Hematopoietic multipotent progenitor cell treated with erythropoietin and hydrocortisone succinate and interleukin-3 and kit ligand, for 17 days (in vitro differentiated cells): ENCODE data around the gene SPARC.

Experiments
- DNase-seq: peaks from one replicate; pipeline ENCODE4 v3.0.0-alpha.2; 2015; ENCODE audit warnings: low spot score

The SPARC gene

GRCh38 chr5:151679421-151680155 lies 7.1 kb downstream of the SPARC start:
- DNase-seq = no peak

DNA sequence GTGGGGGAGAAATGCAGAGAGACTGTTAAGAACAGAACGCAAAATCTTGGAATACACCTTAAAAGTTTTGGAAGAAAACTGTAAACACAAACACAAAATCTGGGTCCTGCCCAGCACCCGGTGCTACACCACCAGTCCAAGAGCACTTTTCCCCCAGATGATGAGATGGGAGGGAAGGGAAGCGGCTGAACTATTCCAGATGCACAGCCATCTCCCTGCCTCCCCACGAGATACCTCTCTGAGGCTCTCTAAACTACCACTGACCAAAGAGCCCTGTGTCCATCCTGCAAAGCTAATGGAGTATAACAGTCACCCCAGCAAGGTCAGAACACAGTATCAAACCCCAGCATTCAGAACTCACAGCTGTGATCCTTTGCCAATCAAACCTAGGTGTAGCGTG lies 8.0 kb downstream of the SPARC start:
- DNase-seq = no peak

GRCh38 chr5:151677776-151678545 lies 8.8 kb downstream of the SPARC start:
- DNase-seq = no peak

GRCh38 chr5:151676719-151677118 lies 10.0 kb downstream of the SPARC start:
- no peak for DNase-seq

- DNase-seq = no peak
Observed at GRCh38 chr5:151676314-151676712, 10.4 kb downstream of the SPARC start.

DNA sequence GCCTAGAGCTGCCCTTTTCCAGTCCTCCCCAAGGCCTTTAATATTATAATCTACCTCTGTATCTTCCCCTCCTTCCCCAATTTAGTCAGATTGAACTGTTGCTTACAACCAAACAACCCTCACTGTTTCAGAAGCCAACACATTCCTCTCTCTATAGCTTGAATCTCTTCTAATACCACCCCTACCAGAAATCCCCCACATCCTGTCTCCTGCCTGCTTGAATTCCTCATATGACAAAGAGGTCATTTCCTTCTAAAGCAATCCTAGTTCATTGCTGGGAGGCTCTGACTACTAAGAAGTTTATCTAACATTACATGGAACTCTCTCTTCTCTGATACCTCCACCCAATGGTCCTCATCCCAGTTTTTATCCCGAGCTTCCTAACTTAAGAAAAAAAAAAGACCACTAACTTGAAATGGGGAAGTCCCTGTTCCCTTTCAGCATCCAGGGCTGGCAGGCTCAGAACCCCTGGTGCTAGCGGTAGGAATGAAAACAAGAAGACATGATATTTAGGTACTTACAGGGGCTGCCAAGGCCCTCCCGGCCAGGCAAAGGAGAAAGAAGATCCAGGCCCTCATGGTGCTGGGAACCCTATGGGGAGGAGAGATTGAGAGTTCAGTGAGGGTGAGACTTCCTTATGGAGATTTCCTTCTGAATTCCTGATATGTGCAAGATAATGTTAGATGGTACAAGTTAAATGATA lies 11.0 kb downstream of the SPARC start:
- DNase-seq = no peak

DNA sequence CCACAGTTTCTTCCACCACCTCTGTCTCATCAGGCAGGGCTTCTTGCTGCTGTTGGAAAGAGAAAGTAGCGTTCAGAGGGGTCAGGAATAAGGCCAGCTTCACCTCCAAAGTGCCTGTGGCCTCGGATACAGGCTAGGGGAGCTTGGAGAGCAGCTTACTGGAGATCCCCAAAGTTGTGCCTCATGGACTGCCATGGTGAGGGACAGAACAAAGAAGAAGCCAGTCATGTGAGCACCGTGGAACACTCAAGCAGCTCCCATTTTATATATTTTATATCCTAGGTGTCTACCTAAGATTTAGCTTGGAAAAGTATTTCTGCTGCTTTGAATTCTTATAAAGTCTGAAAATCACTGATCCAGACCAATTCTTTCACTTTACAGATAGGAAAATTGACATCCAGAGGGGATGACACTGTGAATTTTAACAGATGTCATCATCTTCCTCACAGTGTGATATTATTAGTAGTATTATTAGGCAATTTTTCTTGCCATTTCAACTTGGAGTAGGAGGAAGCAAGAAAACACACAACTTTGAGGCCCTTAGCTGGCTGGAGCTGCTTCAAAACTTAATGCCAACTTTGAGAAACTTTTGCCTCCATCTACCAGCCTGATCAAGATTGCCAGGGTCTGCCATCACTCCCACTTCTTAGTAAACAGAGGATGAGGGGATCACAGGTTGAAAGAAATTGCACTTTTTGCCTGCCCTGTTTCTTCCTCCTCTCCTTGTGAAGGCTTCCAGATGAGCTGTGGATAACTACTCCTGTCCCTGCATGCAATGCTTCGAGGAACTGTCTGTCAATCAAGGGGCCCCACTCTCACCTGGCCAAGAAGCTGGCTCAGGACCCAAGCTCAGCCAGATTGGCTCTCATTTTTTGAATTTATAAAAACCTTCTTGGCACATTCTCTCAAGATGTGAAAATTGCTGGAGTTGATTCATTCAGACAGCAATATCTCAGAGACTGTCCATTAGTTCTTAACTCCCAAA lies 11.8 kb downstream of the SPARC start:
- DNase-seq = no peak

DNA sequence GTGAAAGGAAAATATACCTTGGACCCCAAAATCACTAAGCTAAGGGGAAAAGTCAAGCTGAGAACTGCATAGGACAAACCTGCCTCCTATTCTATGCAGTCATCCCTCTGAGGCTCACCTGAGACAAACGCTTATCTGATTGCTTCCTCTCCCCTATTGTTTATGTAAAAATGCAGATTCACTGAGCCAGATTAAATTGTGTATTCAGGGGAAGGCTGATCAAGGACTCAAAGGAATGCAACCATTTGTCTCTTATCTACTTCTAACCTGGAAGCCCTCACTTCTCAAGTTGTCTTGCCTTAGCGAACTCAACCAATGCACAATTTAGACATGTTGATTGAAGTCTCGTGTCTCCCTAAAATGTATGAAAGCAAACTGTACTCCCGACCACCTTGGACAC lies 13.3 kb downstream of the SPARC start:
- no peak for DNase-seq

- no peak for DNase-seq
Observed at GRCh38 chr5:151672516-151672915, 14.2 kb downstream of the SPARC start.

DNA sequence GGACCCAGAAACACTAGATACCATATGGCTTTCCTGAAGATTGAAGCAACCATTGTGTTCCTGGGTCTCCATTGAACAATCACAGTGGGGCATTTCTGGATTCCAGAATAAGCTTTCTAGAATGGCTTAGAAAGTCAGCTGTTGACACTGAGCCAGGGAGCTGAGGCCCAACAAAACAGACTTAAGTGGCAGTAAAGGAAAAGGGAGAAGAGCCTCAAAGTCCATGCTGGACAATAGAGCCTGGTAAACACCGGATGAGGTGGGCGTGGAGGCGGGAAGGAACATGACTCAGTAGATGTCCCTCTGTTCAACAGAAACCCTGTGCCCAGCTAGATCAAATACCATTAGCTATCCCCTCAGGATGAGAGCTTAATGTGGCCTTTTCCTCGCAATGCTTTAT lies 14.8 kb downstream of the SPARC start:
- DNase-seq = no peak

DNA sequence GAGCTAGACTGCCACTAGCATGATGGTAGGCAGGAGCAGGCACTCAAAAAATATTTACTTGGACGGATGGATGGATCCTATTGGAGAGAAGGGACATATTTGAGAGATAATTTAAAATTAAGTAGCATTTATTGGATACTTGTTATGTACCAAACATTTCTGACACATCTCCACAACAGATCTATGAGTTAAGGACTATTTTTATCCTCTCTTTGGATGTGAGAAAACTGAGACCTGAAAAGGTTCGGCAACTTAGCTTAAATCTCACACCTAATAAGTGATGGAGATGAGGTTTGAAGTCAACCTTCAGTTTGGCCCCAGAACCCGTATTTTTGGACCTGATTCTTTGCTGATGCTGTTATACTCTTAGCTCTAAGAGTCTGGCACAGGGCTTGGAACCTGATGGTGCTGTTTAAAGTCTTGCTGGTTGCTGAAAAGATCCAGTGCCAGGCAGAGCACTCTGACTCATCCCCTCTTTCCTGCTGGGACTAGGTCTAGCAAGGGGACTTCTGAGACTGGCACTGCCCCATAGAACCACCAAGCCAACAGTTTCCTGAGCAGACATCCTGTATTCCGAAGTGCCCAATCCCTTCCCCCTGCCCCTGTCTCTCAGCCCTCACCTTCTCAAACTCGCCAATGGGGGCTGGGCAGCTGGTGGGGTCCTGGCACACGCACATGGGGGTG lies 15.6 kb downstream of the SPARC start:
- DNase-seq = no peak

DNA sequence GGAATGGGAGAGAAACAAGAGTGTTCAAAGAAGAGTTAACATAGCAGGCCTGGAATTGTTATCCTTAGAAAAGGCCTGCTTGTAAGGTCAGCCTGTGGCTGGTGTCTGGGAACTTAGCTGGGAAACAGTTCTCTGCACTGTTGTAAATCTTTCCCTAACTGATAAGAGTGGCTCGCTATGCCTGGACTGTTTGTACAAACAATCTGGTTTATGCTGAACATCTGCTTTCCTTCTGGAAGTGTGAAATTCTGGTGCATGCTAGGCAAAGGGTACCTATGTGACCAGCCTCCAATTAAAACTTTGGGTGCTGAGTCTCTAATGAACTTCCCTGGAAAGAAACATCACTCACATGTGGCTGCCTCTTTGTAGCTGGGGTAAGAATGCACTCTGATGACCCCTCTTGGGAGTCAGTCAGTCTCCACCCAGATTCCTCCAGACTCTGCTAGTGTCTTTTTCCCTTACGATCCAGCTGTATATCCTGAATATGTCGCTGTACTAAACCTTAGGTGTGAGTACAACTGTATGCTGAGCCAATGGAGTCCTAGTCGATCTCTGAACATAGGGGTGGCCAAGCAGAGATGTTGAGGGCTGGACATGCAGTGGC lies 16.5 kb downstream of the SPARC start:
- no peak for DNase-seq

DNA sequence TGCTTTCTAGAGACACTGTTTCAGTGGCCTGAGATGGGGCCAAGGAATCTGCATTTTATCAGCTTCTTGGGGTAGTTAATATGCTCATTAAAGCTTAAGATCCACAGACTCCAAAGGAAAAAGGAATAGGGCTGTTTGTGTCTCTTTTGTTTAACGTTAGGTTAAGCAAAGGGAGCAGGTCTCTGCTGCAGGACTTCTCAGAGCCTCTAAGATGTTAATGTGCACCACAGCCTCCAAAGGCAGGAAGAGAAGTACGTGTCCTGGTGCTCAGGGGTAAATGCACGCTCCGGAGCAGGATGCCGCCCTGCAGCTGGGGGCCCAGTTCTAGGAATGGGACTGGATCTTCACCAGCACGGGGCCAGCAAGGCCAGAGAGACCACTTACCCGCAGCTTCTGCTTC lies 19.6 kb downstream of the SPARC start:
- DNase-seq = no peak

DNA sequence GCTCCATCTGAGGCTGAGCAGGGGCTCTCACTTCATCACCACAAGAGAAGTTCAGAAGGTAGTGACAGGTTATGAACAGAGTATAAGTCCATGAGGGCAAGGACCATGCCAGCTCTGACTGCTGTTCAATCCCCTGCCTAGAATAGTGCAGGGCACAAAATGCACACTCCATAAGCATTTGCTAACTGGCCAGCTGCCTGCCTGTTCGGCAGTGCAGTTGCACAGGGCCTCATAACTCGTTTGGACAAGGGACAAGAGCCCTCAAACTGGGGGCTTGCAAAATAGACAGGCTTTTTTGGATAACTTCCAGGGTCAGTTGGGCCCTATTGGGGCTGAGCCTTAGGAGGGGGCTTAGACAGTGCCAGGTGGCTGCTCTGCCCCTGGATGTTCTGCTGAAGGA lies 21.1 kb downstream of the SPARC start:
- no peak for DNase-seq

DNA sequence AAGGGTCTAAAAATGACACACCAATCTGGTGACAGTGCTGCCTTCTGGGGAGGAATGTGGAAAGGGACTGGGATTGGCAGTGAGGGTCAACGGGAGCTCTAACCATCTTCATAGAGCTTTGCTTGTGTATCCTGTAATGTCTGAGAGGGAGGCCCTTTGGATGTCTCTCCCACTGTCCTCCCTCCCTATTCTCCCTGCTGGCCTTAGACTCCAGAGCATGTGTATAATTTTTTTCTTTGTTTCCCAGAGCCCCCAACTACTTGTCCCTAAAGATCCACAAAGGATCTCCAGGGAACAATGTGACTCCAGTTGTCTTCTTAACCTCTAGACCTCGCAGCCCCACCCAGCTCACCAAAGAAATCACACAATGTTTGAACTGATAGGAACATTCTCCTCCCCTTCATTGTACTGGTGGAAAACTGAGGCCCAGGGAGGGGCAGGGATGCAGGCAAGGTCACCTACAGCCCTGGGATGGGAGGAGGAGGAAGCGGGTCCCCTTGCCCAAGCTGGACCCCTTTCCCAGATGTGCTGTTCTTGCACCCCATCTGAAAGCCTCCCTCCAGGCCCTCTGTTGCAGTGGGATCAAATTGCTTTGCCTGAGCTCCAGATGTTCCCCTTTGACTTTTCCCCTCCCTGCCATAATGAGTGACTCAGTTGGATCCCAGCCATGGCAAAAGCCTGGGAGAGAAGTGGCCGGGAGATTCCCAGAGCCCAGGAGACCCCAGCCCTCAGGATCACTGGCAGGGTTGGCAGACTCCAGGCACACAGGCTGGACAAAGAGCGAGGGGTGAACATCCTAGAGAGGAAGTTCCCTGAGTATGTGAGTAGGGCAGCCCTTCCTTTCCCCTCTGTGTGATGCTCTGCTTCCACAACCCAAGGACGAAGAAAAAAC lies 21.8 kb downstream of the SPARC start:
- no peak for DNase-seq

GRCh38 chr5:151663617-151664293 lies 23.0 kb downstream of the SPARC start:
- no peak for DNase-seq

- no peak for DNase-seq
Observed at GRCh38 chr5:151662805-151663204, 23.9 kb downstream of the SPARC start.

GRCh38 chr5:151661968-151662732 lies 24.6 kb downstream of the SPARC start:
- DNase-seq = no peak
